Left ventricle myocardium inferior (tissue), 1 donor: Measurements from ENCODE around the gene UBE4A. TPM values are rescaled to one million over a fixed set of nuclear protein-coding genes. Genes with fewer than 3 reads are reported as not detected.

Experiments used
- DNase-seq: peaks from one replicate; pipeline ENCODE4 v3.0.0-alpha.2; 2020
- H3K27ac ChIP-seq: fragments of 200-600 bp; replicated peaks from 2 replicates; pipeline ENCODE4 v1.8.0; 2021
- H3K27me3 ChIP-seq: fragments of 200-600 bp; 2 replicates; pipeline ENCODE4 v1.8.0; 2021; ENCODE audit warnings: low read depth
- H3K36me3 ChIP-seq: fragments of 200-600 bp; 2 replicates; pipeline ENCODE4 v1.8.0; 2021
- H3K4me1 ChIP-seq: fragments of 200-600 bp; 2 replicates; pipeline ENCODE4 v1.8.0; 2021
- H3K4me3 ChIP-seq: fragments of 200-600 bp; 2 replicates; pipeline ENCODE4 v1.8.0; 2021; ENCODE audit warnings: mild to moderate bottlenecking, moderate library complexity
- H3K9me3 ChIP-seq: fragments of 200-600 bp; replicated peaks from 2 replicates; pipeline ENCODE4 v1.8.0; 2021
- CTCF ChIP-seq: fragments of 200-600 bp; IDR thresholded peaks from 2 replicates; pipeline ENCODE4 v1.8.0; 2021; ENCODE audit warnings: antibody characterized with exemption, mild to moderate bottlenecking, borderline replicate concordance
- intact Hi-C: fragments of 100-400 bp; cut with micrococcal nuclease; formaldehyde crosslinking; loops from one replicate; pipeline ENCODE4 v1.11.0; 2022
- total RNA-seq: library from RNA; stranded (reverse); fragmentation: NEBNext Ultra II Directional; extraction: Animal tissue kit (Norgen Biotek cat#: 25700); gene quantifications from one replicate; pipeline ENCODE4 v1.2.1, GENCODE V29; 2021
- donor health status: DM: no; HTN: yes; CAD: no; lungs with severe emphysema.

The UBE4A gene
- total RNA-seq, 1 donor from 2014 or later = 32.6 TPM

DNA sequence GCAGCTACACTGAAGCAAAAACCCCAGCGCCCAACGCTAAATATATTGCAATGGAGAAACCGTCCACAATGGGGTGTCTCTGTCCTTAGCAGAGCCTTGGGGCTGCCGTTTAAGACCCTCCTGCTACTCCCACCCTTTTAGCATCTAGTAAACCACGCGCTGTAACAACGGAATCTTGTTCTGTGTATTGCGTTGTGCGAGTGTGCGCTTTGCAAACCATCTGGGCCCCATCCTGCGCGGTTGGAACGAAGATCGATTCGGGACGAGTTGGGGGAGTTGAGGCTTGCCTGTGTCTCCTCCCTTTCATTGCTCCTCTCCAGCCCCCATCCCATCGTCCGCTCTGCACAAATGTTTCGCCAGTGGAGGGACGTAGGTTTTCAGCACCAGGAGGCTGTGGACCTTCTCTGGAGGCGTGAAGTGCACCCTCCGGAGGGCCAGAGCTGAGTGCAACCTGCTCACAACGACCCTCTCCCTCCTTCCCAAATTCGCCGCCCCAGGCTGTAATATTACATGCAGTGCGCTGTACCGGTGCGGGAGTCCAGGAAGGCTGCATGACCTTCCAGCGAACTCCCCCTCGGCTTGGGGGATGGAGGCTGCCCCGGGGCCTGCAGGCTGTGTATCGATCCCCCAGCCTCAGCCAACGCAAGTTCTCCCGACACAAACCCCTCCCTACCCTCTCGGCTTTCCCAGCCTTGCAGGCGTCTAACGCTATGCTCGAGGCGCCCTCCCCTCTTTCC lies 75.3 kb downstream of the UBE4A start:
- DNase-seq = peak; percentile 19
- Histone ChIP-seq H3K4me3 (peak overlapping the region; percentile 99), H3K27me3 (no peaks in the 10 kb centered on the region), H3K27ac (peak overlapping the region; percentile 91), H3K9me3 (no peaks in the 10 kb centered on the region), H3K36me3 (no peaks in the 10 kb centered on the region), H3K4me1 (peaks cover 54% of the 10 kb centered on the region)
- intact Hi-C loops = no loop called here
- TF ChIP-seq CTCF = no peak

GRCh38 chr11:118435290-118435892 lies 76.0 kb downstream of the UBE4A start:
- Histone ChIP-seq H3K27ac (peak overlapping the region; percentile 91), H3K27me3 (no peaks in the 10 kb centered on the region), H3K9me3 (no peaks in the 10 kb centered on the region), H3K4me3 (peak overlapping the region; percentile 99), H3K4me1 (peaks cover 60% of the 10 kb centered on the region), H3K36me3 (no peaks in the 10 kb centered on the region)
- DNase-seq = peak; percentile 46
- intact Hi-C loops = no loop called here
- TF ChIP-seq CTCF = no peak

DNA sequence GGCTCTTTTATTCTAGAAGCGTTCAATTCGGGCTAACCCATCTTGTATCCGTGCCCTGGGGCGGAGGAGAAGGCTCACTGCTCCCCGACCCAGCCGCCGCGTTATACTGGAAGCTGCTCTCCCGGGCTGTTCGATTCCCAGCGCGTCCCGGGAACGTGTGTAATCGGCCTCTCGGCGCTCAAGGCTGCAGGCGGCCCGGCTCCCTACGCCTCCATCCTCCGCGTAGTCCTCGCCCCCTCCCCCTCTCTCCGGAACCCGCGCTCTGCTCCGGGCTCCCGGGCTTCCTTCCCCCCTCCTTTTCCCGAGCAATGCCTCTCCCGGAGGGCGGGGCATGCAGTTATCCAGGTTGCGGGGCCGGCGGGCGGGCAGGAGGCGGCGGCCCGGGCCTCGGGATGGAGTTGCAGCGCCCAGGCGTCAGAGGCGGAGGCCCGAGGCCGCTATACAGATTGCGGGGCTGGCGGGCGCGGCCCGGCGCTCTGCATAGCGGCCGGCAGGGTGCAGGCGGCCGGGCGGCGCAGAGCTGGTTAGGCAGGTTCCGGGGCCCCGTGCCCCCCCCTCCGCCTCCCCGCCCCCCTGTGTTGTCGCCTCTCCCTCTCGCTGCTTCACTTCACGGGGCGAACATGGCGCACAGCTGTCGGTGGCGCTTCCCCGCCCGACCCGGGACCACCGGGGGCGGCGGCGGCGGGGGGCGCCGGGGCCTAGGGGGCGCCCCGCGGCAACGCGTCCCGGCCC lies 76.7 kb downstream of the UBE4A start, which contains the start of gene KMT2A:
TSS of gene KMT2A (plus strand) at position 600 of the 732 bp plus-strand sequence. CDS start at position 621, 21 bp downstream.
- H3K27me3 ChIP-seq = no peaks in the 10 kb centered on the region
- intact Hi-C loops = no loop called here
- H3K27ac ChIP-seq = peak within 1 kb of the TSS; percentile 91
- no peaks in the 10 kb centered on the region for H3K36me3 ChIP-seq
- peaks cover 67% of the 10 kb centered on the region for H3K4me1 ChIP-seq
- peak; percentile 99 for DNase-seq
- H3K4me3 ChIP-seq = peak within 1 kb of the TSS; percentile 99
- no peaks in the 10 kb centered on the region for H3K9me3 ChIP-seq
- TF ChIP-seq CTCF = no peak

DNA sequence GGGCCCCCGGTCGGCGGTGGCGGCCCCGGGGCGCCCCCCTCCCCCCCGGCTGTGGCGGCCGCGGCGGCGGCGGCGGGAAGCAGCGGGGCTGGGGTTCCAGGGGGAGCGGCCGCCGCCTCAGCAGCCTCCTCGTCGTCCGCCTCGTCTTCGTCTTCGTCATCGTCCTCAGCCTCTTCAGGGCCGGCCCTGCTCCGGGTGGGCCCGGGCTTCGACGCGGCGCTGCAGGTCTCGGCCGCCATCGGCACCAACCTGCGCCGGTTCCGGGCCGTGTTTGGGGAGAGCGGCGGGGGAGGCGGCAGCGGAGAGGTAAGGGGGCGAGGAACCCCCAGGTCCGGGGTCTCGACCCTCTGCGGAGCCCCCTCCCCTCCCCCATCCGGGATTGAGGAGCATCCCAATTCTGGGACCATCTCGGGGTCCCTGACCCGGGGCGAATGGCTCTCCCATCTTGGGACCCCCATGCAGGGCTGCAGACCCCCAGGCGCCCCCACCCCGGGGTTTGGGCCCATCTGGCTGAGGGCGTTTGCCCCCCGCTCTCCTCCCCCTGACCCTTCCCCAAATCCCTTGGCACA lies 77.3 kb downstream of the UBE4A start:
- Histone ChIP-seq H3K9me3 (no peaks in the 10 kb centered on the region), H3K4me3 (peak overlapping the region; percentile 99), H3K27ac (peak overlapping the region; percentile 91), H3K4me1 (peaks cover 74% of the 10 kb centered on the region), H3K27me3 (no peaks in the 10 kb centered on the region), H3K36me3 (no peaks in the 10 kb centered on the region)
- intact Hi-C loops = no loop called here
- TF ChIP-seq CTCF = no peak
- no peak for DNase-seq
